NCI-H187 (cell line): ENCODE results near the gene SOCS7.

Experiments used
- DNase-seq, 2 experiments: peaks; one replicate each; lab custom pipeline; 2025; lab: John Stamatoyannopoulos, UW

SOCS7 gene

DNA sequence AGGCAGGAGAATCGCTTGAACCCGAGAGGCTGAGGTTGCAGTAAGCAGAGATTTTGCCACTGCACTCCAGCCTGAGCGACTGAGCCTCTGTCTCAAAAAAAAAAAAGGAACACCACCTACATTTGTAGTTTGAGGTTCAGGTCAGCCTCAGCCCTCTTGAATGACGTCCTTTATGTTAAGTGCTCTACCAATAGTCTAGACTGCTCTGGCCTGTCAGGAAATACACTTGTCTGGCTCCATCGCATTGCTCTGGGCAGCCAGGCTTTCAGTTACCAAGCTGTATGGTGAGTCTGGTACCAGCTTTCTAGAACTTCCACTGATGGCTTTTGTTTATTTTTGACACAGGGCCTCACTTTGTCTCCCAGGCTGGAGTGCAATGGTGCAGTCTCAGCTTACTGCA is 11.4 kb downstream of the SOCS7 start:
- no peak for DNase-seq

DNA sequence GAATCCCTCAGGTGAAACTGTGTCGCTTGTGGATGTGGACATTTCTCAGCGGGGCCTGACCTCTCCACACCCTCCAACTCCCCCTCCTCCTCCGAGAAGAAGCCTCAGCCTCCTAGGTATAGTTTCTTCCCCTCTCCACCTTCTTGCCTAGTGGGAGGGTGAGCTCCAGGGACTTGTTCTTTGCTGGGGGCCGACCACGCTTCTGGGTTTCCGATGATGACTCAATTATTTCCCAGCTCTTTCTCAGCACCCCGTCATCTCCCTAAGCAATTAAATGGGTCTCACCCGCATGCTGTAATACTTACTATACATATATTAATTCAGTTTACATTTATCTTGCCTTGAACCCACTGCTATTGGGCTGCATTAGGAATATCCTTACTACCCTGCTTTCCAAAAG is 13.1 kb downstream of the SOCS7 start:
- no peak for DNase-seq

GRCh38 chr17:38369124-38369886 is 17.7 kb downstream of the SOCS7 start:
- no peak for DNase-seq

DNA sequence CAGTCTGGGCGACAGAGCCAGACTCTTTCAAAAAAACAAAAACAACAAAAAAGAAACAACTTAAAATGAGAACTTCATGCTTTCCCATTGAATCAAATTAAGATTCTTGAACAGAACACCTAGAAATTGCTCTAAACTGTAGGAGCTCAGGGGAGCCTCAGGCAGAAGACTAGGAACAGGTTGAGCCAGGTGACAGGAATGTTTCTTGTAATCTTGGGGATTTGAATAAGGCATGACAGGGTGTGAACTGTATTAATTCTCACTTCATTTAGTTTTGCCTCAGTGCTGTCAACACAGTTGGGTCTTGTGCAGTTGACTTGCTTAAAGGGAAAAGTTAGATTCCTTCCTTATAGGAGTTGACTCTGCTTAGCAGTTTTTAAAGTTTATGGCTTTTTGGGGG is 27.8 kb downstream of the SOCS7 start:
- no peak for DNase-seq

GRCh38 chr17:38395090-38395489 is 43.4 kb downstream of the SOCS7 start:
- DNase-seq = no peak

DNA sequence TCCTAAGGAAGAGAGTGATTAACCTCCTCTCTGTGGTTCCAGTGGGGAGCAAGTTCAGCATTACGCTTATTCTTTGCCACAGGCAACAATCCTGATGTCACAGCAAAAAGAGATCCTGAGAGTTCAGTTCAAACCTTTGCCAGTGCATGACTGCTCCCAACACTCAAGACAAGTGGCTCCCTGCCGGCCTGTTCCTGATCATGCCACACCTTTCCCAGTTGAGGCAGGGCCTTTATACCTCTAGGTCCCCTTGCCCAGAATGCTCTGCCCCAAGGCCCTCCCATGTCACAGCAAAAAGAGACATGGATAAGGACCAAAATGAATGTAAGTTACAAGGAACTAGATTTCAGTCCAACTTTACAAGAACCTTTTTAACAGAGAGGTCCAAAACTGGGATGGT is 45.6 kb downstream of the SOCS7 start:
- no peak for DNase-seq

DNA sequence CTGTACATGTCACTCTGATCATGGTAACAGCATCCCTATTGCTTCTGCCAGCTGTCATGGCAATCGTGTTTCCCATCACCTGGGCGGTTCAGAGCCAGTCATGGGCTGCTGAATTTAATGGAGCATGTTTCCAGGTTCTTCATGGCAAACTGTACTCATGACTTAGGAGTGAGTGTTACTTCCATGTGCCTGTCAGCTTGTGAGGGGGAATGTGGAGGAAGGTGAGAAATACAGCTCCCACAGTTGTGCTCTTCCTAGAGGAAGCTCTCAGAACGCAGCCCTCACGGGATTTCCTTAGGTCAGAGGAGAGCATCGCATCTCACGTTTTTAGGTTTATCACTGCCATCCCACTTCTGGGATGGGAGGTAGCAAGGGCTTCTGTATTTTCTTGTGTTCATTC is 48.6 kb downstream of the SOCS7 start:
- DNase-seq = no peak

DNA sequence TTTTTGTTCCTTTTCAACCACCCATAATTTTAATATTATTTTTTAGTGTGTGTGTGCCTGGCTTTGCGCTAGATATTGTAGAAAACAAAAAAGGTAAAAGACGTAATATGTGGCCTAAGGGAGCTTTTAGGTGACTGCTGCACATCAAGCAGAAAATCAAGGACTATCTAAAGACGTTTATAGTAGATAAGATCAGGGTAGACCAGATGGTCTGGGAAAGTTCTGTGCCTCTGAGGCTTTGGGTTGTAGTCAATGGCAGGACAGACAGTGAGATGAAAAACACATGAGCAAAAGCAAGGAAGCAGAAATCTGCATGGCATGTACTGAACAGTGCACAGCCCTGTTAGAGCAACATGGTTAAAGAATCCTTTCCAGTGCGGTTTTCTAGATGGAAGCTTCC is 49.8 kb downstream of the SOCS7 start:
- no peak for DNase-seq

GRCh38 chr17:38402897-38403296 is 51.3 kb downstream of the SOCS7 start:
- no peak for DNase-seq

- peak in 1 of 2 experiments; percentile 50 for DNase-seq
Observed at GRCh38 chr17:38403491-38403890, 51.8 kb downstream of the SOCS7 start.

- no peak for DNase-seq
Observed at GRCh38 chr17:38404174-38404943, 52.7 kb downstream of the SOCS7 start.

- DNase-seq = no peak
Observed at GRCh38 chr17:38405654-38406053, 54.0 kb downstream of the SOCS7 start.

- DNase-seq = no peak
Observed at GRCh38 chr17:38410201-38410600, 58.6 kb downstream of the SOCS7 start.

- peak; percentile 85 to 86 for DNase-seq
Observed at GRCh38 chr17:38415250-38416194, 63.9 kb downstream of the SOCS7 start.

- DNase-seq = peak in 1 of 2 experiments; percentile 17
Observed at GRCh38 chr17:38416840-38417209, 65.2 kb downstream of the SOCS7 start.

- DNase-seq = no peak
Observed at GRCh38 chr17:38417210-38417951, 65.7 kb downstream of the SOCS7 start.

DNA sequence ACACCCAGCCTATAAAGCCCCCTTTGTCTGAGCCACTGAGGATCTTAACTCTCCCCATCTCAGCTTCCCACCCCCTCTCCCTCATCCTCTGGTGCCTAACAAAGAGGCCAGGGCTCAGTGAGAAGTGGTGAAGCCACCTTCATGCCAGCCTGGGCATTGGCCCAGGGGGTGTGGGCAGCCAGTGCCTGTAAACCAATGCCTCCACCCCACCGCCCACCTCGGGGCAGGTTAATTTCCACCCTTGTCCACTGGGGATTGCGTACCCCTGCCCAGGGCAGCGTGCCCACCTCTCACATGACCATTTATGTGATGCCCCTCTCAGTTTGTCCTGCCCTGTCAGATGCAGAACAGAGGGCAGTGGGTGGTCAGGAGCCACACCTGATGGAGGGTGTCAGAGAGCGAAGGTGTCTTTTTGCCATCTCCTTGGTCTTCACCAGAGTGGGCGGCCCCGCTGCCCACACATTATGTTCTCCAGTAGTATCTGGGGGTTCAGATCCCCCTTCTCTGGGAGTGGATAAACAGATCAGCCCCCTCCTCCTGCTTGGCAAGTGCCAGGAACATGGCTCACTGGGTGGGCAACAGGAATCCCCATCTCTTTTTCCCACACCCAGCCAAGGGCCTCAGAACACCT is 66.5 kb downstream of the SOCS7 start:
- no peak for DNase-seq

DNA sequence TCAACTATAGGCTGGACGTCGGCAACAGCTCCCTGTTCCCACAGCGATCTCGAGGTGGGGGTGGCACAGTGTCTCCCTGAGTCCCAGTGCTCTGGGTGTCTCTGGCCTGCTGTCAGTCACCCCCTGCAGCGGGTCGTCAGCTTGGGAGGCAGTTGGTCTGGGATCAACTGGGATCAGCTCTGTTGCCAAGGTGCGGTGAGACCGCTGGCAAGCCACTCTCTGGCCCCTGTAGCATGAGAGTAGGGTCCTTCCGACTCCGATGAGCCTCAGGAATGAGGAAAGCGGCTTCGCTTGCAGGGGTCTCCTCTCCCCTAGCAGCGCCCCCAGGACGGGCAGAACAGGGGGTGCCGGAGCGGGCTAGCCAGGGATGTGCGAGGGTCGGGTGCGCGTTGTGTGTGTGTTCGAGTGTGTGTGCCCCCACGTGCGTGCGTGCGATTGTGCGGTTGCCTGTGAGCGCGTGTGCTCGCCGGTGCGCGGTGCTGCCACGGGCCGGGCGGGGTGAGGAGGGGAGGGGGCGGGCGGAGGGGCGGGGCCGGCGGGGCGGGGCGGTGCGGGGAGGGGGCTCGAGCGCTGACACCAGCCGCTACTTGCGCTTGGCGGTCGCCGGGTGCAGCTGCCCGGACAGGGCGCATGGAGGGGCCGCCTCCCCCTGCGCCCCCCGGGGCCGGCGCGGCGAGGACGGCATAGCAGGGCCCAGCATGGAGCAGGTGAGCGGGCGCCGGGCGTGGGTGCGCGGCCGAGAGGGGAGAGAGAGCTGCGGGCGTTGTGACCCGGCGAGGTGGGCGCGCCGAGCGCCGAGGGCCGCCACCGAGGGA is 67.3 kb downstream of the SOCS7 start:
- no peak for DNase-seq

DNA sequence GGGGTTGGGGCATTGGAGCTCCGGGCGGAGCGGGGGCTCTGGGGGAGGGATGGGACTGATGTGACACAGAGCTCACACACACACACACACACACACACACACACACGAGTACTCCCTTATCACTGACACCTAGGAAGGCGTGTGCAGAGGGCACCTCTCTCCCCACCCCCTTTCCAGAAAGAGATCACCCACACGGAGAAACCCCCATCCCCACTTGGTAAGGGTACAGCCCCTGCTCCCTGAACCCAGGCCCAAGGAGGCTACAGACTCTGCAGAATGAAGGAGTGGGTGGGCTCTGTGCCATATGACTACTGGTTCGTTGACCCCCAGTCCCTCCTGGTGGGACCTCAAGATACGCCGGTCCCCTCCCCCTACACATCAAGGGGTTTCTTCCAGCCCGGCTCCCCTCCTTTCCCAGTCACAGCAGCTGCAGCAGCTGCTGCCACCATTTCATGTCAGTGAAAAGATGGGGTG is 67.9 kb downstream of the SOCS7 start:
- DNase-seq = no peak

DNA sequence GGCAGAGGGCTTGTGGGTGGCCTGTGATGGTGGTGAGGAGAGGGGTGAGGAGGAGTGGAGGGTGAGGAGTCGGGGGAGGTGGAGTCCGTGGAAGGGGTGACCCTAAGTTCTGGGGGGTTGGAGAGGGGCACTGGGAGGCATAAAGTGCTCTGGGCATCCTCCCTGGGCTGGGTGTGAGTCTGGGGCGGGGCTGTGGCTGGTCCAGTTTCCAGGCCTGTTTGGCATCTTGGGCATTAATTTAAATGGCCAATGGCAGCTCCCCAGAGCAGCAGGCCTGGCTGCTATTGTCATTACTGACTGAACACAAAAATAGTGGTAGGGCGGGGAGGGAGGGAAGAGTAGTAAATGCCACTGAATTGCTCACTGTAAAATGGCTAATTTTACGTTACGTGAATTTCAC is 68.9 kb downstream of the SOCS7 start:
- no peak for DNase-seq
